HG02571 (cell line): ENCODE measurements around the gene FIGN.

ENCODE experiments used
- ATAC-seq: cut with Tn5 transposase; IDR thresholded peaks from one replicate; pipeline ENCODE4 v1.9.1; 2021; ENCODE audit warnings: mild to moderate bottlenecking, moderate library complexity; ENCODE audit not compliant: unreplicated experiment

FIGN gene

DNA sequence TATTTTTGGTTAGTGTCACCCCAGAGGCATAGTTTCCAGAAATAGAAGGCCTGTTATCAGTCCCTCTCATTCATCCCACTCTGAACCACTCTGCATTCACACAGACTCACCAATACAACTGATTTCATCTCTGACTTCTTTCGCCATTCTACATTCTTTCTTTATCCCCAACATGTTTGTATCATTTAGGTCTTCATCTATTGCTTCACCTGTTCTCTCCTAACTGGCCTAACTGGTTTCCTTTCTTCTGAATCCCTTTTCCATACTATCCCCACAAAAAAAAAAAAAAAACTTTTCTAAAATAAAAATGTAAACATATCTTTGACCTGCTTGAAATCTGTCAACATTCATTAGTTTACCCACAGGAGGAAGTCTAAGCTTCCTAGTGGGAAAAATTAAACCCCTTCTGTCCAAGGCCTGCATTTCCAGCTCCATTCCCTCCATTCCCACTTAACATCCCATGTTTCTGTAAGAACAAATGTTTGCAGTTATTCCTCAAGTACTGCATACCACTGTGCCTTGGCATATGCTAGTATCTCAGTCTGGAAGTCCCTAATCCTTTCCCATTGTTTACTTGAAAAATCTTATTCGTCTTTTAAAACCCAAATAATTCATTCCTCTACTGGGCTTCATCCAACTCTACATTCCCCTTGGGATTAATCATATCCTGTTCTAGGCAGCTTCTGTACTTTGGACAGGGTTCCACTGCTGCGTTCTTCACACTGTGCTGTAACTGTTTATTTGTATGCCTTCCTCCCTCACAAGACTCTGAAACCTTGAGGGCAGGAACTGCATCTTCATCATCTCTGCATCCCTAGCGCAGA, 68.5 kb downstream of the FIGN start:
- no peak for ATAC-seq

DNA sequence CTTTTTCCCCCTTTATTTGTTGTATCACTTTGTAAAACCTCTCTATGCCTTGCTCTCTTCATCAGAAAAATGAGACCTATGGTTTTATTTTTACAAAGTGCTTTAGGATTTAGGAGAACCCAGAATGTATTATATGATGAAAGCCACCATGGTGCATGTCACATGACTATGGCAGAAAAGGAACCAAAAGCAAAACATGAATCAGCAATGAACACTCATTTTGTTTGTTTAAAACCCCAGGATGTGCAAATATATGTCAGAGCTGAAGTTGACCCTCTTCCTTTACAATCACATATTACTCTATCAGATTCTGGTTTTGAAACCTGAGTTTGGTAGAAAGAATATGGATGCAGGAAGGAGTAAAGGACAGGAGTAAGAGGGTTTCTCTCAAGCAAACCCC, 70.0 kb downstream of the FIGN start:
- no peak for ATAC-seq

DNA sequence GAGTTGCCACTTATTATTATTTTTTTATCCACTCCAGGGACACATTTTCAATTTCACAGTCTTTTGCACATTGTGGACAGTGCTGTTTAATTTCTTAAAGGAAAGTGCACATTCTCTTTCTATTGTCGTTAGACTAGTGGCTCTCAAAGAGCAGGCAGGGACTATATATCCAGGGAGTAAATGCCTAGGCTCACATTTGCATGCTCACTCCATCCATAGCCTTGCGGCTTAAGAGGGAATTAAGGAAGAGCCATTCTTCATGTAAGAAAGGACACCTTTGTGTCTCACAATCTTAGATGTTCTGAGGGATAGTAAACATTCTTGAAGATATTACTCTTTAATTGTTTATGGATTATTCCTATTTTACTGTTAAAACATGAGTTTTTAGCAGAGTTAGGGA, 70.8 kb downstream of the FIGN start:
- no peak for ATAC-seq

DNA sequence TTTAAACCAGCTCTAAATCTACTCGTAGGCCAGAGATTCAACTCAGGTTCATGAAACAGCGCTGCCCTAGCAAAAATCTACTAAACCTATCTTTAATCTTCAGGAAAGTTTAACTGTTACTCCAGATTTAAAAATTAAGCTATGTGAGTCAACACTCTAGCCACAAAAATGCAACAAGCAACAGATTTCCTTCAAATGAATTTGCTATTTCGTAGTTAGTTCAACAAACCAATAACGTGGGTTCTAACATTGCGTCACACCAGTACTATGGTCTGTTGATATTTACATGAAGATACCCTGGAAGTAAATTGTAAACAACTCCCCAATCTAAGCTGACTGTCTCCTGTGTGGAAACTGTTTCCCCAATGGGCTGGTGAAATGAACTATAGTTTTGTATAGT, 71.2 kb downstream of the FIGN start:
- no peak for ATAC-seq

DNA sequence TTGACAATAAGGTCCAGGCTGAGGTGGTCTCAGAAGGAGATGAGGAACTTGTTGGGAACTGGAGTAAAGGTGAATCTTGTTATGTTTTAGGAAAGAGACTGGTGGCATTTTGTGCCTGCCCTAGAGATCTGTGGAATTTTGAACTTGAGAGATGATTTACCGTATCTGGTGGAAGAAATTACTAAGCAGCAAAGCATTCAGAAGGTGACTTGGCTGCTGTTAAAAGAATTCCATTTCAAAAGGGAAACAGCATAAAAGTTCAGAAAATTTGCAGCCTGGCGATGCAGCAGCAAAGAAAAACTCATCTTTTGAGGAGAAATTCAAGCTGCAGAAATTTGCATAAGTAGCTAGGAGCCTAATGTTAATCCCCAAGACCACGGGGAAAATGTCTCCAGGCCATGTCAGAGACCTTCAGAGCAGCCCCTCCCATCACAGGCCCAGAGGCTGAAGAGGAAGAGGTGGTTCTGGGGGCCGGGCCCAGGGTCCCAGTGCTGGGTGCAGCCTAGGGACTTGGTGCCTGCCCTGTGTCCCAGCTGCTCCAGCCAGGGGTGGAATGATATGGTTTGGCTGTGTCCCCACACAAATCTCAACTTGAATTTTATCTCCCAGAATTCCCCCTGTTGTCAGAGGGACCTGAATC, 73.5 kb downstream of the FIGN start:
- no peak for ATAC-seq

DNA sequence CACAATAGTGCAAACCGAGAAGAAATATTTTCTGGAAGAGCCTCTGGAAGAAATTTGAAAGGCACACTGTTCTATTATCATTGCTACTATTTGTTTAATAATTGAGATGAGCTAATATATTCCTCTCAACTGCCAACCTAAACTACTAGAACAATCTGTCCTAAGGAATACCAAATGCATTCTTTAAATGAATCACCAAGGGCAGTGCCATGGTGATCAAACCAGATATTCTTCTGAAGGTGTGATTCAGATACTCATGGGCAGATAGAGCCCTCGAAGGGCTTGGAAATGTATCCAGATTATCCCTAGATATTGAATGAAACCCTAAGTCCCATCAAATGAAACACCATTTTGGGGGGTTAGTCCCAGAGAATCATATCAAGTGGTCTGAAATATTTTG, 76.6 kb downstream of the FIGN start:
- ATAC-seq, result no peak

DNA sequence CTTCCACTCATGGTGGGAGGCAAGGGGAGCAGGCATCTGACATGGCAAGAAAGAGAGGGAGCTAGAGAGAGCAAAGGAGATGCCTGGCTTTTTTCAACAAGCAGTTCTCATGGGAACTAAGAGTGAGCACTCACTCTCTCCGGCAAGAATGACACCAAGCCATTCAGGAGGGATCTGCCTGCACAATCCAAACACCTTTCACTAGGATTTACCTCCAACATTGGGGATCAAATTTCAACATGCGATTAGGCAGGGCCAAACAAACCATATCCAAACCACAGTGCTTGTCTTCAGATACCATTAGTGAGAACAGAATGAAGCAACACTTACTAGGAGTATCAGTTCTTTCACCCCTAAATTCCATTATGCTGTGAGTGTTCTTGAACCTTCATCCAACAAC, 77.3 kb downstream of the FIGN start:
- no peak for ATAC-seq

DNA sequence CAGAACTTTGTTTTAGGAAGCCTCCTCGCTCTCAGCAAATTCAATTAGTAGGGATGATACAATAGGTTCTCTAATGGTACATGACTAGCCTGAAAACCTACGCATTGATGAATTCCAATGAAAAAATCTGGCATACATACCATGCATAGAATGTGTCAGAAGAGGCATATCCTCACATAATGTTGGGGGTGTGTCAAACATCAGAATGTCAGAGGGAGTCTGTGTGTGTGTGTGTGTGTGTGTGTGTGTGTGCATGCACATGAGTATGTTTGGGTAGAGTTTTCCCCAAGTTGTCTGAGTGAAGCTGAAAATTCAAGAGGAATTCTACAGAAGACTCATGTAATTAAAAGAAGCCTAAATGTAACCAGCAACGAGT, 78.5 kb downstream of the FIGN start:
- no peak for ATAC-seq

DNA sequence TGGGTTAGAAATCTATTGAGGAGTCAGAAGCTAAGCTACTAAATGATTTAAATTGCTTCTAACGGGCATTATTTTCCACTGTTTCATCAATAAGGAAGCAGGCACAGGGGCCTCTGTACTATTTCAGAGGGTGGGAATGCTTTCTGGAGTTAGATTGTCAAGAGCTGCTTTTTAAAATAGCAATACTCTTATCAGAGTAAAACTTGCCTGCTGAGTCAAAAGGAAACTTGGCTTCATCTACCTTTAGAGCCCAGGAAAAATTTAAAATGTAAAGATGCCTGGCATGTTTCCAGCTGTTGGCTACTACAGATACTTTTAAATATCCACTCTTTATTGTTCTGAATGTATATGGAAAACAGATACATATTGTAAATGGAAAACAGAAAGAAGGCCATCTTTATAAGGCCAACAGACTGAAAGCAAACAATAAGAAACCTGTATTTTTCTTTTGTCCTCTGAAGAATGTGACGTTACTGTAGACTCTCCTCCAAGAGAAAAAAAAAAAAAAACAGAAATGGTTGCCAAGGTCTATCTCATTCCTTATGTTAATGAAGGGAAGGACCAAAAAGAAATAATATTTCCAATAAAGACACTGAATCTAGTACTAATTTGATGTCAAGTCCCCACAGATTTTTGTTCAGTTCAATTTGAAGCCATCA, 79.1 kb downstream of the FIGN start:
- no peak for ATAC-seq

DNA sequence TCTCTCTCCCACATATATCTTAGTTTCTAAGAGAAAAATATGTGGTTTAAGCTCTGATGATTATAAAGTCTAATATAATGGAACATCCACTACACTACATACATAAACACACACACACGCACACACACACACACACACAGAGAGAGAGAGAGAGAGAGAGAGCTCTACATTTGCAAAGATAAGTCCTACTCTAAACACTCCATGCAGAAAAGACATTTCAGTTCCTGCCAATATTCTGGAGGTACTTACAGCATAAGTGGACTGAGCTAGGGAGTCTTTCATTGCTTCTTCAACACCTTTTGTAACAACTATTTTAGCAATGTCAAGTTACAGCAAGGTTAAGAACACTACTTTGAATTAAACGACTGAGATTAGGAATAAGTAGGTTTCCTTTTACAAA, 80.1 kb downstream of the FIGN start:
- ATAC-seq, result no peak

DNA sequence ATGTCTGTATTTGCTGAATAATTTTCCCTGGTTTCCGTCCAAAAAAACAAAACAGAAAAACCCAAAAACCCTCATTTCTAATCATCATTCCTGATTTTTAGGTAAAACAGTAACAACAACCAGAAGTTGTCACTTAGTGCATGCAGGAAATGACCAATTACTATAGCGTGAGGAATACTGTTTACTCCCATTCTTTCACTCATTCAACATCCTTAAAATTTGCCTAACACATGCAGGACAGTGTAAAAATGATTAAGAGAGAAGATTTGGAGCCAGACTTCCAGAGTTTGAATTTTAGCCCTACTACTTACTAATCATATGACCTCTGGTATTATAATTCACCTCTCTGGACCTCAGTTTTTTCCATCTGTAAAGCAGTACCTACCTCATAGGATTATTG, 83.1 kb downstream of the FIGN start:
- ATAC-seq, result no peak

DNA sequence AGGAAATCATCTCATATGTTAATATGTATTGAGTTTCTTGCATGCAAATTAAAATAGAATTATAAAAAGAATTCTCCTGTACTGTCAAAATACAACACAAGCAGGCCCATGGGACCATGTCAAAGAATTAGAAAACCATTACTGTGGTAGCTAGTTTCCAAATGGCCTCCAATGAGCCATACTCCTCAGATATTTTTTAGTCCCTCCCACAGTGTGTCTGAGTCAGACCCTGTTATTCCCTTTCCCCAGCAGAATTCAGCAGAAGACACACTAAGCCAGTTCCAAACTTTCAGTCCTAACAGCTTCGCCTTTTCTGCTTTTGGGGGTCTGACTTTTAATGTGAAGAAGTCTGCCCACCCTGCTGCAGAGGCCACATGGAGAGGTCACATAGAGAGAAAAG, 86.7 kb downstream of the FIGN start:
- no peak for ATAC-seq

DNA sequence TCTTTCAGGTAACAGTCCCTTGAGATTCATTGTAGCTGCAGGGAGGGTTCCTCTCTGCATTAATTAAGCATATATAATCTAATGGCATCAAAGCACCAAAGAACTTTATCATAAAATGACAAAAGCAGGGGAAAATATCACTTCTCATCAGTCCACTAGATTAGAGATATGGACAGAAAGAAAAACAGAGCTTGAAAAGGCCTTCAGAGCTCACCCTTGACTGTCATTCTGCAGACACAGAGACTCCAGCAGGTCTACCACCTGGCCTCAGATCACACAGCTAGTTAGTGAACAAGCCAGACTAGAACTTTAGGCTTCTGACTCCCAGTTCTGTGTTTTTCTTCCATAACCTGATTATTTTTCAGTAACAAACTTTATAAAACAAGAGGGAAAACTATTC, 88.5 kb downstream of the FIGN start:
- no peak for ATAC-seq

DNA sequence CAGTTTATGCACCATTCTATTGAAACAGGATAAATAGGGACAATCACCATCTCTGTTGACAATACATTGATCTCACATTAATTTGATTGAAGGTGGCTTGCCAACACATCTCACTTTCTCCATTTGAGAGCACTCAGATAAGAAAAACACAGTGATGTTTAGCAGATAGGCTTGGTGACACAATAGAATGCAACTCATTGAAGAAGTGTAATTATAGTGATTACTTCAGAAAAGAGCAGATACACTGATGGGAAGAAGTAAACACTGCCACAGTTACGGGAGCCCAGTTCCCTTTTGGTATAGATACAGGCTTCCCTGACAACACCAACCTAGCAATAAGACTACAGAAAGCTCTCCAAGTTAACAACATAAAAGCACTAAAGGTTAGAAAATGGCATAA, 89.1 kb downstream of the FIGN start:
- ATAC-seq, result no peak

DNA sequence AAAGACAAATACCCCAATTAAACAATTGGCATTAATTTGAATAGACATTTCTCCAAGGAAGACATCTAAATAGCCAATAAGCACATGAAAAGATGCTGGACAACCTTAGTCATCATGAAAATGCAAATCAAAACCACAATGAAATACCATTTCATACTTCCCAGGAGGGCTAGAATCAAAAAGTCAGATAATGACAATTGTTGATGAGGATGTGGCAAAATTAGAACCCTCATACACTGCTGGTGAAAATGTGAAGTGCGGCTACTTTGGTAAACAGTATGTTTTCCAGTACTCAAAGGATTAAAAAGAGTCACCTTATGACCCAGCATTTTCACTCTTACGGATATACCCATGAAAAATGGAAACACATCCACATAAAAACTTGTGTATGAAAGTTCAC, 91.6 kb downstream of the FIGN start:
- ATAC-seq, result no peak

DNA sequence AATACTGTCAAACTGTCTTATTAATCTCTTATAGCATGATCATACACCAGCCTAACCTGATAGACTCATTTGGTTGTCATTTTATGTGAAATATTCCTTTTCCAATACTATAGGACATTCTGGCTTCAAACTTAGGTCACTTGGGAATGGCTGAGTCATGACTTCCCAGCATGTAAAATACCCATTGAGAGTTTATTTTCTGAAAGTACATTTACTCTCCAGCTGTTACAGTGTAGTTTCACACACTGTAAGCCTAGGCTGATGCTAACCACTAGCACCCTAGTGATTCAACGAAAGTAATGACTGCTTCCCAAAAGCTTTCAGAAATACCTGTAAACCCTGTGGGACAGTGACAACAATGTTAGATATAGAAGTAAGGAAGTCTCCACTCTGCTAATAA, 93.8 kb downstream of the FIGN start:
- ATAC-seq, result no peak

DNA sequence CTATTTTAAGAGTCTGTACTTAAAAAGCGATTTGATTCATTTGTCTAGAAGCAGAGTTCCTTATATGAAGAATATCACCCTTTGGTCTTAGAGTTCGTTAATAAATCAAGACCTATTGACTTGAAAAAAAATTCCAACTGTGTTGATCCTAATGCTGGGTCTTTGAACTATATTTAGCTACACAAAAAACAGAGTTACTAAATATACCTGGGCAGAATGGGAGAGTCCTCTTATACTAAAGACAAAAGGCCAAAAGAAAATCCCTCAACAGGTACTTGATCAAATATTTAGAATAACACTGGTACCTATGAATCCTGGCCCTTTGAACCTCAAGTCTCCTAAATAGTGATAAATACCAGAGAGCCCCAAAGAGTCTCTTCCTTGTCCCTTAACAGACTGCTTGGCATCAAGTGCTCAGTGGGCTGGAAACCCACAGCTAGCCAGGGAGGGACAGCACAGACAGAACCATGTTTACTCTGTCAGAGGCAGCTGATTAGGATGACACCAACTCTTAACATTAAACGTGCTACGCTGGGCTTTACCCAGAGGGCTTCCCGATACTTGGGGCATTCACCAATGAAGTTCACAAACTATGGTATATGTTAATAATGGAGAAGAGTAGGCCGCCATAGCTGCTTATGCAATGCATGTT, 95.1 kb downstream of the FIGN start:
- ATAC-seq, result no peak

DNA sequence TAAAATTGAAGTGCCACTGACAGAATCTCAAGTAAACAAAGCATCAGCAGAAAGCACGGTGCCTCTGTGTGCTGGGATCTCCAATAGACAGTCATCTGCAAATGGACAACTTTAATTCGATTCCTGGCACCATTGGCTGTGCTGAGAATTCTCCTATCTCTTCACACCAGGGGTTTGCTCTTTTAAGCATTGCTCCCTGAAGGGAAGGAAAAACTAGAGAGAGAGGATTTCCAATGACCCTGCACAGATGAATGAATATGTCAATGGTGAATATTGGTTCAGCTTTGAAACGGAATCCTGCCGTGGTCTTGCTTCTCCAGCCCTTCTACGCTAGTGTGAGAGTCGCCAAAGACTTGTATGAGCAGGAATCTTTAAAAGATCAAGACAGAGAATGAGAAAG, 97.9 kb downstream of the FIGN start:
- ATAC-seq, result no peak

DNA sequence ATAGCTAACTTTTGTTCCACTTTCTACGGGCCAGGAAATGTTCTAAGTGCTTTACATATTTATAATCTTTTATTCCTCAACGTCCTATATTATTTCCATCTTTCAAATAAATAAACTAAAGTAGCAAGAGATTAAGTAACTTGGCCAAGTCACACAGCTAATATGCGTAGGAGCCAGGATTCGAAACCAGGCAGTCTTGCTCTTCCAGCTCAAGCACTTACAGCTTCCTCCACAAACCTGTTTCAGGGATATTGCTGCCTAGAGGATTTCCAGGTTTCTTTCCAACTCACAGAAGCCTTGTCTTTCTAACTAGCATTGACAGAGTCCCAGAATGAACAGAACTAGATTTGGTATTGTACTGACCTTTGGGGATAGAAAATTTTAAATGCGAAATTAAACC, 102.5 kb downstream of the FIGN start:
- ATAC-seq, result no peak

DNA sequence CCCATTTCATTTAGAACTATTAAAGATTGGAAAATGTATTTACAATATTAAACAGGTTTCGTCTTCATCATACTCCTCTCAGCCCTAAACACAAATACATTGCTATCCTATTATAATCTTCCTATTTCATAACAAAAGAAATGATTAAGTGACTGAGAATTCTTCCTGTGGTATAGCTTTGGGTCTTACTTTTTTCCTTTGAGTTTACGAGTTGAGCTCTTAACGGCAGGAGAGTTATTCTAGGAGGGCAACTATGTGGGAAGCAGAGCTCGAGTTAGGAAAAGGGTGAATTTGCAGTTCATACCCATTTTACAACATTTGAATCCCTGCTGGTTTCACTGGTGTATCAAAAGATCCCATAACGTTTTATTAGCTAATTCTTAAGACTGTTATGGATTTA, 105.0 kb downstream of the FIGN start:
- no peak for ATAC-seq

DNA sequence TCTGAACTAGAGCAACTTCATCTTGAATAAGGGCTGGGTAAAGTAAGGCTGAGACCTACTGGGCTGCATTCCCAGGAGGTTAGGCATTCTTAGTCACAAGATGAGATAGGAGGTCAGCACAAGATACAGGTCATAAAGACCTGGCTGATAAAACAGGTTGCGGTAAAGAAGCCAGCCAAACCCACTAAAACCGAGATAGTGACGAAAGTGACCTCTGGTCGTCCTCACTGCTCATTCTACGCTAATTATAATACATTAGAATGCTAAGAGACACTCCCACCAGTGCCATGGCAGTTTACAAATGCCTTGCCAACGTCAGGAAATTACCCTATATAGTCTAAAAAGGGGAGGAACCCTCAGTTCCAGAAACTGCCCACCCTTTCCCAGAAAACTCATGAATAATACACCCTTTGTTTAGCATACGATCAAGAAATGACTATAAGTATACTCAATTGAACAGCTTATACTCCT, 109.1 kb downstream of the FIGN start:
- no peak for ATAC-seq

DNA sequence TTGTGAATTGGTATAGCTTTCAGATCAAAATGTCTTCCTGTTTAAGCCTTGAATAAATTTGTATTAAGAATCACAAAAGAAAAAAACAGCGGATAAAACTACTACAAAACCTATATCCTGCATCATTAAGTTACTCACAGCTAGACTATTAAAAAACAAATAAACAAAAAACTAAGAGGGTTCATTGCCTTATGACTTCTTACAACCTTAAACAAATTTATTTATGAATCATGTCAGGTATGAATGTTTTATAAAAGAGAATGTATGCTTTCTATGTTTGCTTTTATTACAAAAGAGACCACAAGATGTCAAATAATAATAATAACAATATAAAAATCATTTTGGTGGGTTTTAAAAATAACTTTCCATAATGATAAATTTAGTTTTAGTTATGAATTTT, 109.6 kb downstream of the FIGN start:
- ATAC-seq, result no peak
